Spleen (tissue), 11 donors: Measurements from ENCODE around the gene CMAS. TPM values are rescaled to one million over a fixed set of nuclear protein-coding genes. Genes with fewer than 3 reads are reported as not detected.
"Not testable (repeated sequence)": the region's sequence is repeated elsewhere in the genome, so short reads cannot be mapped to it uniquely, and the experiment has no call there.

ENCODE experiments used
- DNase-seq: peaks from one replicate; pipeline ENCODE4 v3.0.0-alpha.2; 2020
- H3K27ac ChIP-seq, 8 donors: fragments of 200-600 bp; sonication (generic) in 7 of 8; 1 replicate in 4 of 8; 2 replicates in 4 of 8; pipeline versions ENCODE4 v1.5.0 to v1.8.0; 2016 to 2021; ENCODE audit warnings: inconsistent platforms in 4 of 8, mild to moderate bottlenecking in 4 of 8, moderate library complexity in 1 of 8
- H3K27me3 ChIP-seq, 7 donors: fragments of 200-600 bp; sonication (generic) in 6 of 7; replicated peaks in 1 of 7; 1 replicate in 4 of 7; 2 replicates in 3 of 7; pipeline versions ENCODE4 v1.5.0 to v1.8.0; 2016 to 2021; ENCODE audit warnings: inconsistent platforms in 3 of 7, mild to moderate bottlenecking in 1 of 7
- H3K36me3 ChIP-seq, 6 donors: fragments of 200-600 bp; sonication (generic) in 5 of 6; 1 replicate in 4 of 6; 2 replicates in 2 of 6; pipeline versions ENCODE4 v1.5.0 to v1.8.0; 2016 to 2021; ENCODE audit warnings: inconsistent platforms in 2 of 6
- H3K4me1 ChIP-seq, 6 donors: fragments of 200-600 bp; sonication (generic) in 5 of 6; 1 replicate in 3 of 6; 2 replicates in 3 of 6; pipeline versions ENCODE4 v1.5.0 to v1.8.0; 2016 to 2021; ENCODE audit warnings: inconsistent platforms in 3 of 6
- H3K4me3 ChIP-seq, 8 donors: fragments of 200-600 bp; sonication (generic) in 7 of 8; 1 replicate in 4 of 8; 2 replicates in 4 of 8; pipeline versions ENCODE4 v1.5.0 to v1.8.0; 2016 to 2021; ENCODE audit warnings: inconsistent platforms in 4 of 8, mild to moderate bottlenecking in 4 of 8, moderate library complexity in 2 of 8
- H3K9me3 ChIP-seq, 8 donors: fragments of 200-600 bp; sonication (generic) in 7 of 8; 1 replicate in 4 of 8; 2 replicates in 4 of 8; pipeline versions ENCODE4 v1.5.0 to v1.8.0; 2016 to 2021; ENCODE audit warnings: inconsistent platforms in 4 of 8
- POLR2A ChIP-seq, 3 donors: fragments of 450-650 bp; IDR thresholded peaks; one replicate each; pipeline ENCODE4 v1.5.1; 2017; ENCODE audit warnings: antibody characterized with exemption in 3 of 3, mild to moderate bottlenecking in 1 of 3
- POLR2AphosphoS5 ChIP-seq, 3 donors: sonication (generic); formaldehyde crosslinking; IDR thresholded peaks; one replicate each; pipeline ENCODE4 v1.5.1; 2017; ENCODE audit warnings: antibody characterized with exemption in 3 of 3
- WGBS, 5 donors: extraction: QIAGEN DNeasy Blood & Tissue Kit in 3 of 5; methylation state at CpG; one replicate each; pipeline versions ENCODE4 v1.1.5 to v1.1.7; 2013 to 2018; 5-methylcytosine and 5-hydroxymethylcytosine counted together
- intact Hi-C: fragments of 100-400 bp; cut with DNase I; formaldehyde crosslinking; loops from one replicate; pipeline ENCODE4 v1.15.0; 2023; ENCODE audit warnings: low total_unique reads
- polyA plus RNA-seq, 3 donors: library from polyadenylated mRNA; stranded (reverse); fragments of 200-250 nt; gene quantifications; one replicate each; pipeline ENCODE4 v1.2.1, GENCODE V29; 2013
- total RNA-seq, 7 donors: library from RNA; depleted of rRNA in 3 of 7; stranded (reverse); fragments of >200 nt in 3 of 7; fragmentation: NEBNext Ultra II Directional in 4 of 7; extraction: Animal tissue kit (Norgen Biotek cat#: 25700) in 4 of 7; gene quantifications; one replicate each; pipeline versions ENCODE4 v1.1.0 to v1.2.1, GENCODE V29; 2016 to 2021
- TF ChIP-seq, protein P1 (sequence below), 11 experiments: fragments of 200-600 bp in 7 of 11; fragments of 450-650 bp in 4 of 11; sonication (generic) in 4 of 11; IDR thresholded peaks in 8 of 11; conservative IDR thresholded peaks in 3 of 11; 1 replicate in 7 of 11; 2 replicates in 4 of 11; pipeline versions ENCODE4 v1.4.0 to v1.8.0; 2016 to 2021; ENCODE audit warnings: antibody characterized with exemption in 11 of 11, inconsistent platforms in 4 of 11, mild to moderate bottlenecking in 1 of 11
- donor health status: healthy with polysubstance abuse.
- donor health status: DM: no; HTN: no; CAD: no; lungs with moderate emphysema.
- donor health status: DM: no; HTN: no; CAD: no.
- donor health status: Bipolar disorder and iron deficiency.
- donor health status: healthy.
- donor health status: DM: no; HTN: no; CAD: no.
- donor health status: DM: yes; HTN: yes; CAD: no.

CMAS gene
- total and polyA plus RNA-seq, 10 donors = 18.7 to 30.7 (median 25.3) TPM

DNA sequence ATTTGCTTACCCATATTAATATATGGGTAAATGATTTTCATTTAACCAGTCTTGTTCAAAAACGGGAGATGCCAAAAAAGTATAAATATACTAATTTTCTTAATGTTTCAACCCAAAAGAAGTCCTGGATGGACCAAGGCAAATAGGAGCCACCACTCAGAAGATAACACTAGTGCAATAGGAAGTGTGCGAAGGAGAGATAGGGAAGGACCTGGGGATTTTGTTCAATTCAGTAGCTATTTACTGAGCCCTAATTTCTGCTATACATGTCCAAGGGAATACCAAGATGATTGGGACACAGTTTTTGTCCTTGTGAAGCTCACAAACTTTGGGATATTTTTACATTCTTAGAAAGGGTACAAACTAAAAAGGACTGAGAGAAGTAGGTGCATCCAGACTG, 1.5 kb downstream of the CMAS start:
- WGBS, 5 donors = 56 to 75% (median 59%) methylated on average over 2 of the region's 2 CpGs
- Histone ChIP-seq H3K4me3 (peak overlapping the region in 2 of 8 donors; percentile 91 to 100), H3K4me1 (peaks cover 0 to 42% (median 25%) of the 10 kb centered on the region in 6 donors)

DNA sequence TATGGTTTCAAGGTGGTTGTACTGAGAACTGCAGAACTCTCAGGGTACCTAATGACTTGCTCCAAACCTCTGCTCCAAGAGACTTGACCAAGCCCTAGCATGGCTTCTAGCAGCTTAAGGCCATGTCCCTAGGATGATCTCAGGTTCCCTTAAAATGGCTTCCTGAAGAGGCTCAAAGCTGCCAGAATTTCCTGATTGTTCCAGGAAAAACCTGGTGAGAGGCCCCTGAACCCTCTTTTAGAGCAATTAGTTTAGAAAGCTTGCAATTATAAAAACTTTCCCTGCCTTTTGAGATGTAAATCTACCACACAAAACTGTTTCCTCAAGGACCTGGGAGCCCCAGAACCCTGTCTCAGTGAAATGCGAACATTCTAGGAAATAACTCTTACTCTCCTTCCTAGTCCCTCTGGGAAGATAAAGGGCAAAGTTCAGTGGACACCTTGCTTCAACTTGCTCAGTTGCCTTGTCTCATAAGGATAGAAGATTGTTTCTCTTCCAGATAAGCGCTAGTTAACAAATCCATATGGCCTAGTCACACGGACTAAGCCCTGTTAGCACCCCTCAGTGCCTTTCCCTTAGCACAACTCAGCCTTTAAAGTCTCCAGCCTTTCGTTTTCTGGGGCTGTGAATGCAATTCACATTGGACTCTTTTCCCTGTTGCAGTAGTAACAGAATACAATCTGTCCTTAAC, 2.5 kb downstream of the CMAS start:
- 69 to 85% (median 80%) methylated on average over 4 of the region's 4 CpGs for WGBS, 5 donors
- peaks cover 0 to 6% (median 0%) of the 10 kb centered on the region in 6 donors for H3K36me3 ChIP-seq
- no peak overlapping the region for H3K4me3 ChIP-seq
- DNase-seq = no peak
- peaks cover 0 to 42% (median 25%) of the 10 kb centered on the region in 6 donors for H3K4me1 ChIP-seq
- H3K27me3 ChIP-seq = no peaks in the 10 kb centered on the region
- intact Hi-C loops = no loop called here
- no peak overlapping the region for H3K27ac ChIP-seq
- TF ChIP-seq, protein P1, sequence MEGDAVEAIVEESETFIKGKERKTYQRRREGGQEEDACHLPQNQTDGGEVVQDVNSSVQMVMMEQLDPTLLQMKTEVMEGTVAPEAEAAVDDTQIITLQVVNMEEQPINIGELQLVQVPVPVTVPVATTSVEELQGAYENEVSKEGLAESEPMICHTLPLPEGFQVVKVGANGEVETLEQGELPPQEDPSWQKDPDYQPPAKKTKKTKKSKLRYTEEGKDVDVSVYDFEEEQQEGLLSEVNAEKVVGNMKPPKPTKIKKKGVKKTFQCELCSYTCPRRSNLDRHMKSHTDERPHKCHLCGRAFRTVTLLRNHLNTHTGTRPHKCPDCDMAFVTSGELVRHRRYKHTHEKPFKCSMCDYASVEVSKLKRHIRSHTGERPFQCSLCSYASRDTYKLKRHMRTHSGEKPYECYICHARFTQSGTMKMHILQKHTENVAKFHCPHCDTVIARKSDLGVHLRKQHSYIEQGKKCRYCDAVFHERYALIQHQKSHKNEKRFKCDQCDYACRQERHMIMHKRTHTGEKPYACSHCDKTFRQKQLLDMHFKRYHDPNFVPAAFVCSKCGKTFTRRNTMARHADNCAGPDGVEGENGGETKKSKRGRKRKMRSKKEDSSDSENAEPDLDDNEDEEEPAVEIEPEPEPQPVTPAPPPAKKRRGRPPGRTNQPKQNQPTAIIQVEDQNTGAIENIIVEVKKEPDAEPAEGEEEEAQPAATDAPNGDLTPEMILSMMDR (IDR thresholded peaks at IDR 0.05 in 8 of 11, conservative IDR thresholded peaks at IDR 0.05 in 3 of 11) = no peak
- no peak for TF ChIP-seq POLR2AphosphoS5 (IDR thresholded peaks at IDR 0.05)
- no peak for TF ChIP-seq POLR2A (IDR thresholded peaks at IDR 0.05)
- H3K9me3 ChIP-seq = no peaks in the 10 kb centered on the region

More for the DNA sequence above, 1.5 kb downstream of the CMAS start:
- DNase-seq = no peak
- H3K36me3 ChIP-seq = peaks cover 0 to 6% (median 0%) of the 10 kb centered on the region in 6 donors
- TF ChIP-seq POLR2A (IDR thresholded peaks at IDR 0.05) (no peak), POLR2AphosphoS5 (IDR thresholded peaks at IDR 0.05) (no peak)
- TF ChIP-seq, protein P1 (IDR thresholded peaks at IDR 0.05 in 8 of 11, conservative IDR thresholded peaks at IDR 0.05 in 3 of 11) = no peak
- H3K27ac ChIP-seq = peak overlapping the region in 3 of 8 donors; percentile 28 to 91 (median 85)
- intact Hi-C loops = no loop called here
- H3K27me3 ChIP-seq = no peaks in the 10 kb centered on the region
- no peaks in the 10 kb centered on the region for H3K9me3 ChIP-seq

DNA sequence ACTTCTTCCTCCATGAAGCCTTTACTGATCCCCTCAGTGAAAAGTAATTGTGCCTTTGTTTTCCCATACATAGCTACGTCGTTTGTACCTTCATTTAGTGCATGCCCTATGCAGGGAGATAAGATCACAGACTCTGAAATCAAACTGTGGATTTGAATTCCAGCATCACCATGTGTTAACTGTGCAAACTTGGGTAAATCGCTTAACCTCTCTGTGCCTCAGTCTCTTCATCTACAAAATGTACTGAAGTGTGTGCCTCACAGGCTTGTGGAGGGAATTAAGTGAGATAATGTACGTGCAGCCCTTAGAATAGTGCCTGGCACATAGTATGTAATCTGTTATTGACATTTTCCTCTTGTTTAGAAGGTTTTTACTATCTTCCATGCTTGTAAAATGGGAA, 4.1 kb downstream of the CMAS start:
- Histone ChIP-seq H3K4me3 (no peak overlapping the region), H3K9me3 (no peaks in the 10 kb centered on the region), H3K27me3 (no peaks in the 10 kb centered on the region), H3K36me3 (peaks cover 0 to 7% (median 2%) of the 10 kb centered on the region in 6 donors), H3K27ac (no peak overlapping the region), H3K4me1 (peaks cover 0 to 42% (median 25%) of the 10 kb centered on the region in 6 donors)
- TF ChIP-seq POLR2A (IDR thresholded peaks at IDR 0.05) = no peak
- no peak for DNase-seq
- WGBS, 5 donors = 94 to 98% (median 96%) methylated on average over 4 of the region's 4 CpGs
- intact Hi-C loops = no loop called here

DNA sequence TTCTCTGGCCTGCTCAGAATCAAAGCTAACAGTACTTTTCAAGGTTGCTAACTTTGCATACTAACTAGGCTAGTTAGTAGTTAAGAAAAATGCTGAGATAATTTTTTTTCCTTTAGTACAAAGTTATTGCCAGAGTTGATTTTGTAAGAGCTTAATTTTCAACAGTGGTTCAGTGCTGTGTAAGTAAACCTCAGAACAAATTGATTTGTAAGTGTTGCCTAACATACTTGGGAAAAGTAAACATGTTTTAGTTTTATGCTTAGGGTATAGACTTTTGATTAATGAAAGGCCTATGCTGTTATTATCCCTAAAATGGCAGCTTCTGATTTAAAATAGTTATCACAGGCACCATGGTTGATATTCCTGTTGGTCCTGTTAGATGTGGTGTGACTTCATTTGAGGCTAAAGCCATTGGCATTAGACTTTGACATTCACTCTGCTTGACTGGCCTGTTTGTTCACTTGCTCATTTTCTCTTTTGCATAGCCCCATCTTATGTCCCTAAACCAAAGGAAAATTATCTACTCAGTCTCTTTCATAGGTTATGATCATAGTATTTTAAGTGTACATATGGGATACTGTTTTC, 5.2 kb downstream of the CMAS start:
- intact Hi-C loops = no loop called here
- TF ChIP-seq, protein P1 (IDR thresholded peaks at IDR 0.05 in 8 of 11, conservative IDR thresholded peaks at IDR 0.05 in 3 of 11) = no peak
- TF ChIP-seq POLR2AphosphoS5 (IDR thresholded peaks at IDR 0.05) = no peak
- TF ChIP-seq POLR2A (IDR thresholded peaks at IDR 0.05) = no peak
- no peak for DNase-seq
- Histone ChIP-seq H3K27me3 (no peaks in the 10 kb centered on the region), H3K36me3 (peaks cover 0 to 19% (median 11%) of the 10 kb centered on the region in 6 donors), H3K27ac (no peak overlapping the region), H3K4me1 (peaks cover 0 to 37% (median 22%) of the 10 kb centered on the region in 6 donors), H3K4me3 (no peak overlapping the region), H3K9me3 (no peaks in the 10 kb centered on the region)

DNA sequence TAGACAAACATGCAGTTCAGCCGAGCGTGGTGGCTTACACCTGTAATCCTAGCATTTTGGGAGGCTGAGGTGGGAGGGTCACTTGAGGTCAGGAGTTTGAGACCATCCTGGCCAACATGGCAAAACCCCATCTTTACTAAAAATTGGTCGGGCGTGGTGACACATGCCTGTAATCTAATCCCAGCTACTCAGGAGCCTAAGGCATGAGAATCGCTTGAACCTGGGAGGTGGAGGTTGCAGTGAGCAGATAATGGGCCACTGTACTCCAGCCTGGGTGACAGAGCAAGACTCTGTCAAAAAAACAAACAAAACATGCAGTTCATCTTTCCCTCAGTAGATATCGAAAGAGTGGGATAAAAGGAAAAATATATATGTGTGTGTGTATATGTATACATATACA, 7.0 kb downstream of the CMAS start:
- peaks cover 0 to 22% (median 9%) of the 10 kb centered on the region in 6 donors for H3K4me1 ChIP-seq
- H3K9me3 ChIP-seq, intact Hi-C loops, DNase-seq, H3K27ac ChIP-seq, H3K27me3 ChIP-seq, H3K4me3 ChIP-seq: not testable (repeated sequence)
- H3K36me3 ChIP-seq = peaks cover 0 to 36% (median 17%) of the 10 kb centered on the region in 6 donors
- WGBS, 5 donors = 85 to 98% (median 90%) methylated on average over 6 of the region's 6 CpGs
